ENCODE results near the gene SLC41A2. TPM values are rescaled to one million over a fixed set of nuclear protein-coding genes. Genes with fewer than 3 reads are reported as not detected.
"Not testable (repeated sequence)": the region's sequence is repeated elsewhere in the genome, so short reads cannot be mapped to it uniquely, and the experiment has no call there.

SLC41A2 gene
- total RNA-seq, 2 experiments from 2014 or later = 2.7 to 3.5 TPM

DNA sequence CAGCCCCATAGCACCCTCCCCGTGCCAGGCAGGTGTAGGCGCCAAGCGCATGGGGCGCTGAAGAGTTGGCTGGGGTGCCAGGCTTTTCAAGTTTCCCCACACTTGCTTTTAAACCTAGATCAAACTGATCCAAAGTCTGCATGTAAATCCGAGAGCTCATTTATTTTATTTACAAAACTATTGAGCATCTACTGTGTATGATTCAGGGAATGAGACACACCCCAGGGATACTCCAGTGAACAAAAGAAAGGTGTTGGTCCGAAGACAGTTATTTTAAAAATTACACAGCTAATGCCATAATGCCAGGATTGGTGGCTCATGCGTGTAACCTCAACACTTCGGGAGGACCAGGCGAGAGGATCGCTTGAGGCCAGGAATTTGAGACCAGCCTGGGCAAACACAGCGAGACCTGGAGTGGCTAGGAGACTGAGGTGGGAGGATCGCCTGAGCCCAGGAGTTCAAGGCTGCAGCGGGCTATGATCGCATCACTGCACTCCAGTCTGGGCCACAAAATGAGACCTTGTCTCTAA, 780 bp upstream of the SLC41A2 start:
- Mint-ChIP-seq H3K27me3 (ENCODE audit: low read depth) (peaks cover 18% of the 10 kb centered on the region), H3K4me1 (ENCODE audit: low read depth) (peaks cover 19% of the 10 kb centered on the region)
- CTCF ChIA-PET = interaction anchor here (0.7 to 1.9 kb wide), 11 partner anchors 17 to 577 kb away, joined by 3 to 8 read pairs (median 4); no protein-coding TSS in a partner anchor

DNA sequence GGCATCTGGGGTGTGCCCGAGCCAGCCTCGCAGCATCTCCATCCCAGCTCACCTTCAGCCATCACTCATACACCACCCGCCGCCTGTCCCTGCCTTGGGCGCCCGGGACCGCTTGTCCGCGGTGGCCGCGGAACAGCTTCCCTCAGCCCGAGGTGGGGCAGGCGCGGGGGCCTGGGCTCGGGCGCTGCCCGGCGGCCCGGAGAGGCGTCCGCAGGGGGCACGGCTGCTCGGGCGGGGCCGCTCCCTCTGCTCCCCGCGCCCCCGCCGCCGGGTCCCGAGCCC, 430 bp downstream of the SLC41A2 start:
- no peaks in the 10 kb centered on the region for H3K9me3 Mint-ChIP-seq
- intact Hi-C loops (cut with micrococcal nuclease) = loop anchor here (1.0 to 10.0 kb wide), 3 partner anchors 27 to 743 kb away; partner anchors contain the start of gene TXNRD1
- H3K36me3 Mint-ChIP-seq (ENCODE audit: low read depth) = no peaks in the 10 kb centered on the region
- peaks cover 19% of the 10 kb centered on the region for H3K4me1 Mint-ChIP-seq (ENCODE audit: low read depth)
- H3K4me3 Mint-ChIP-seq = peak overlapping the region; percentile 76
- DNase-seq = peak; percentile 38
- CTCF ChIA-PET = interaction anchor here (0.9 to 1.6 kb wide), 2 partner anchors 117 to 128 kb away, joined by 3 to 4 read pairs; no protein-coding TSS in a partner anchor
- no peak overlapping the region for H3K27ac Mint-ChIP-seq
- H3K27me3 Mint-ChIP-seq (ENCODE audit: low read depth) = peaks cover 13% of the 10 kb centered on the region

More for the DNA sequence above, 780 bp upstream of the SLC41A2 start:
- intact Hi-C loops (cut with micrococcal nuclease) = loop anchor here (1.0 to 10.0 kb wide), 7 partner anchors 27 to 744 kb away; partner anchors contain the start of genes NOPCHAP1, TXNRD1 and WASHC4
- no peak for DNase-seq
- H3K36me3 Mint-ChIP-seq (ENCODE audit: low read depth) = no peaks in the 10 kb centered on the region
- no peaks in the 10 kb centered on the region for H3K9me3 Mint-ChIP-seq
- H3K27ac Mint-ChIP-seq = peak overlapping the region; percentile 72
- peak overlapping the region; percentile 84 for H3K4me3 Mint-ChIP-seq

DNA sequence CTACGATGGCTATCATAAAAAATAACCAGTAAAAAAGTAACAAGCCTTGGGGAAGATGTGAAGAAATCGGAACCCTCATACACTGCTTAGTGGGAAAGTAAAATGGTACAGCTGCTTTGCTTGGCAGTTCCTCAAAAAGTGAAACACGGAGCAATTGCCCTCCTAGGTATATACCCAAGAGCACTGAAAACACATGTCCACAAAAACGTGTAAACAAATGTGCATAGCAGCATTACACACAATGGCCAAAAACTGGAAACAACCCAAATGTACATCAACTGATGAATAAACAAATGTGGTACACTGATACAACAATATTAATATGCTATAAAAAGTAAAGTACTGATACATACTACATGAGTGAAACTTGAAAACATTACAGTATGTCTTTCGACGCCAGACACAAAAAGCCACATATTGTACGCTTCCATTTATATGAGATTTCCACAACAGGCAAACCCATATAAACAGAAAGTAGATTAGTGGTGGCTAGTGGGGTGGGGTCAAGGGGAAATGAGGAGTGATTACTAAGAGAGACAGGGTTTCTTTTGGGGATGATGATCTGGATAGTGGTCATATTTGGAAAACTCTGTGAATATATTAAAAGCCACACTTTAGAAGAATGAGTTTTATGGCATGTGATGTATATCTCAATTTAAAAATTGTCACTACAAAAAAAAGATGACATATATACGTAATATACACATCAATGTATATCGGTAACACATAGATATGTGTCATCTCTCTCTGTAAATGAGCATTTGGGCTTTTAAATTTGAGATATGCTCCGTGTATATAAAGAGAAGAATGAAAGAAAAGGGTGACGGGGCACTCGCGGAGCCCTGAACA, 996 bp downstream of the SLC41A2 start:
- CTCF ChIA-PET = interaction anchor here (0.9 to 1.1 kb wide), 2 partner anchors 80 to 117 kb away, joined by 3 read pairs; no protein-coding TSS in a partner anchor
- H3K9me3 Mint-ChIP-seq = no peaks in the 10 kb centered on the region
- H3K27ac Mint-ChIP-seq = no peak overlapping the region
- no peak for DNase-seq
- H3K4me1 Mint-ChIP-seq (ENCODE audit: low read depth) = peaks cover 19% of the 10 kb centered on the region
- peak overlapping the region; percentile 76 for H3K4me3 Mint-ChIP-seq
- peaks cover 11% of the 10 kb centered on the region for H3K27me3 Mint-ChIP-seq (ENCODE audit: low read depth)
- intact Hi-C loops (cut with micrococcal nuclease) = loop anchor here (1.0 to 10.0 kb wide), 3 partner anchors 27 to 742 kb away; partner anchors contain the start of gene TXNRD1
- H3K36me3 Mint-ChIP-seq (ENCODE audit: low read depth) = no peaks in the 10 kb centered on the region

DNA sequence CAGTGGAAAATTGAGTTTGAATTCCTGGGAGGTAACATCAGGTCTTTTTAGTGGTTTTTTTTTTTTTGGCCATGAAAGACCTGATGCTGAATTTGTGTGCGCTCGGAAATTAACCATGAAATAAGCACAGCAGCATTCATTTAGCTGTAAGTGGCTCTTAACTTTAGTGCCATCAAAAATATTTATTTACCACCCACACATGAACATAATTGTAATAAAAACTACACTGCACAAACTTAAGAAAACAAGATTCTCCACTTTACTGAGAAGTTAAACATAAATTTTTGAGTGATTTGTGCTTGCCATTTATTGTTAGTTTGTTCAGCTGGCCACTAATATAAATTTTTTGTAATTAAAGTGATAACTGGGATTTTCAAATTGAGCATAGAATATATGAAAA, 2.4 kb downstream of the SLC41A2 start:
- H3K36me3 Mint-ChIP-seq (ENCODE audit: low read depth) = no peaks in the 10 kb centered on the region
- no peak overlapping the region for H3K27ac Mint-ChIP-seq
- CTCF ChIA-PET = interaction anchor here (1.1 kb wide), 1 partner anchor 82 kb away, joined by 3 read pairs; no protein-coding TSS in a partner anchor
- DNase-seq = no peak
- peaks cover 7% of the 10 kb centered on the region for H3K27me3 Mint-ChIP-seq (ENCODE audit: low read depth)
- no peaks in the 10 kb centered on the region for H3K9me3 Mint-ChIP-seq
- intact Hi-C loops (cut with micrococcal nuclease) = loop anchor here (10.0 kb wide), 1 partner anchor 741 kb away; the partner anchor contains the start of gene TXNRD1
- H3K4me3 Mint-ChIP-seq = no peak overlapping the region
- H3K4me1 Mint-ChIP-seq (ENCODE audit: low read depth) = peaks cover 19% of the 10 kb centered on the region

DNA sequence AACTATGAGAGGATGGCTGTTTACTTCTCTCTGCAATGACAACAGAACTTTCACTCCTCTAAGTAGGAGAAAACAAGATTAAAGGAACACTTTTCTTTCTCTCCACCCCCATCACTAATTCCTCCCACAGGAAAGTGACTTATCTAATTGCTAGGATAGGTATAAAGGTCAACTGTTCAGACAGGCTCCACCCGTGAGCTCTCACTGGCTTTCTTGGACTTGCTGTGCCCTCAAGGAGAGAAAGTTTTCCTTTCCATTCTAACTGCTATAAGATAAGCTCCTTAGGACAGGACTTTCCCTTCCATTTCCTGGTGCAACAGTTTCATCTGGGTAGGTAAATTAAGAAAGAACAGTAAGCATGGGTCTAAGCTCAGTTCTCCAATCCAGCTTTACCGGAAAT, 4.8 kb downstream of the SLC41A2 start:
- H3K9me3 Mint-ChIP-seq = no peaks in the 10 kb centered on the region
- H3K27ac Mint-ChIP-seq = no peak overlapping the region
- intact Hi-C loops (cut with micrococcal nuclease) = loop anchor here (10.0 kb wide), 1 partner anchor 739 kb away; the partner anchor contains the start of gene TXNRD1
- CTCF ChIA-PET = interaction anchor here (1.7 kb wide), 1 partner anchor 98 kb away, joined by 3 read pairs; no protein-coding TSS in a partner anchor
- H3K4me1 Mint-ChIP-seq (ENCODE audit: low read depth) = peaks cover 3% of the 10 kb centered on the region
- H3K4me3 Mint-ChIP-seq = no peak overlapping the region
- DNase-seq = no peak
- no peaks in the 10 kb centered on the region for H3K36me3 Mint-ChIP-seq (ENCODE audit: low read depth)
- peaks cover 7% of the 10 kb centered on the region for H3K27me3 Mint-ChIP-seq (ENCODE audit: low read depth)

DNA sequence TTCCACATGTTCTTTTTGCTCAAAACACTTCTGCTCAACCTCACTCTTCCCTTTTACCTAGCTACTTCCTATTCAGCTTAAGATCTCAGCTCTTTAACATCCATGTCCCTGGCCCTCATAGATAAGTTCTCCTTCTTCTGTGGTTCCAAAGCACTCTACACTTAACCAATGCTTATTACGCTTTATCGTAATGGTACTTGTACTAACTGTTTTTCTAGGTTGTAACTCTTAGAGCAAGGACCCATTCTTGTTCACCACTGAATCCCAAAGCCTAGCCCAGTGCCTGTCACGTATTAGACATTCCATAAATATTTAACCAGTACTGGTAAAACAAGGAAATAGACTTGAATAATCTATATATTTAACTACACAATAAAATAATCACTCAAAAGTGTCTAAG, 5.3 kb downstream of the SLC41A2 start:
- H3K27me3 Mint-ChIP-seq (ENCODE audit: low read depth) = peaks cover 7% of the 10 kb centered on the region
- H3K36me3 Mint-ChIP-seq (ENCODE audit: low read depth) = no peaks in the 10 kb centered on the region
- intact Hi-C loops (cut with micrococcal nuclease) = loop anchor here (10.0 kb wide), 1 partner anchor 738 kb away; the partner anchor contains the start of gene TXNRD1
- no peak overlapping the region for H3K27ac Mint-ChIP-seq
- no peaks in the 10 kb centered on the region for H3K9me3 Mint-ChIP-seq
- H3K4me1 Mint-ChIP-seq (ENCODE audit: low read depth) = peaks cover 3% of the 10 kb centered on the region
- CTCF ChIA-PET = no interaction called here
- DNase-seq = no peak
- H3K4me3 Mint-ChIP-seq = no peak overlapping the region

DNA sequence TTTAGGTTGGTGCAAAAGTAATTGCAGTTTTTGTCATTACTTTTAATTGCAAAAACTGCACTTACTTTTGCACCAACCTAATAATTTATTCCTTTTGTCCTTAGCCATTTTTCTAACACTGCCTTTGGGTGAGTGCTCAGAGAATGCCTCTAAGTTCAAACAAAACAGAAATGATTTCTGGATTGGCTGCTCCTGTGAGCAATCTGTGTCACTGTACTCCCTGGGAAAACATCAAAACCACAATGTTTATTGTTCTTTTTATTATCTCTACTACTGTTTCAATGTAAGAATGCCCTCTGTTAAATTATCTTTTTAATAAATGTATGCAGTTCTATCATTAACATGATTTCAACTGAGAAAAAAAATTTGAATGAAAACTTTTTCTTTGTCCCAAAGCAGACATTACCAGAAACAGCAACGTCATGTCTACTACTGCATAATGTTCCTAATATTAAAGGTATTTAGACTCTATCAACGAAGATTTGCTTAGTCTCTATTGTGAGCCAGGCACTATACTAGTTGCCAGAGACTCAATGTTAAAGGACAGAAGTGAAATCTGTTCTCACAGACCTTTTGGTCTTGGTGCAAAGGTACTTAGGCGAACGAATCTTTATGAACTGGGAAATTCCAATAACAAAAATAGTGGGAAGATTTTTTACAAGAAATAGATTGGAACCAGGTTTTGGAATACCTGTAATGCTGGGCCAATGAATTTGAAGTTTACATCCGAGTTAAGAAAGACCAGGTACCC, 6.2 kb downstream of the SLC41A2 start:
- H3K36me3 Mint-ChIP-seq (ENCODE audit: low read depth) = no peaks in the 10 kb centered on the region
- H3K4me3 Mint-ChIP-seq = no peak overlapping the region
- H3K27me3 Mint-ChIP-seq (ENCODE audit: low read depth) = peaks cover 3% of the 10 kb centered on the region
- intact Hi-C loops (cut with micrococcal nuclease) = loop anchor here (10.0 kb wide), 1 partner anchor 737 kb away; the partner anchor contains the start of gene TXNRD1
- H3K27ac Mint-ChIP-seq = no peak overlapping the region
- CTCF ChIA-PET = no interaction called here
- no peaks in the 10 kb centered on the region for H3K9me3 Mint-ChIP-seq
- no peaks in the 10 kb centered on the region for H3K4me1 Mint-ChIP-seq (ENCODE audit: low read depth)
- DNase-seq = no peak

DNA sequence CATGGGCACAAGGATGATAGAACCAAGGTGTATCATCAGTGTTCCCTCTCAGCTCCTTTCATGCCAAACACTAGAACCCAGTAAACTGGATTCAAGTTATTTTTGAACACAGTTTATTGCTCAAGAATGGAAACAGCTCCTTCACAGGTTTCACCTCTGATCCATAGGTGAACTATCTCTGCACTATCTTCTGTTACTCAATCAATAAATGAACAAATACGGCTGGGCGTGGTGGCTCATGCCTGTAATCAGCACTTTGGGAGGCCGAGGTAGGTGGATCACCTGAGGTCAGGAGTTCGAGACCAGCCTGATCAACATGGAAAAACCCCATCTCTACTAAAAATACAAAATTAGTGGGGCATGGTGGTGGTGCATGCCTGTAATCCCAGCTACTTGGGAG, 9.4 kb downstream of the SLC41A2 start:
- DNase-seq; intact Hi-C loops (cut with micrococcal nuclease); H3K36me3 Mint-ChIP-seq (ENCODE audit: low read depth); H3K4me3 Mint-ChIP-seq; H3K27ac Mint-ChIP-seq; H3K4me1 Mint-ChIP-seq (ENCODE audit: low read depth); CTCF ChIA-PET; H3K9me3 Mint-ChIP-seq; H3K27me3 Mint-ChIP-seq (ENCODE audit: low read depth): not testable (repeated sequence)

DNA sequence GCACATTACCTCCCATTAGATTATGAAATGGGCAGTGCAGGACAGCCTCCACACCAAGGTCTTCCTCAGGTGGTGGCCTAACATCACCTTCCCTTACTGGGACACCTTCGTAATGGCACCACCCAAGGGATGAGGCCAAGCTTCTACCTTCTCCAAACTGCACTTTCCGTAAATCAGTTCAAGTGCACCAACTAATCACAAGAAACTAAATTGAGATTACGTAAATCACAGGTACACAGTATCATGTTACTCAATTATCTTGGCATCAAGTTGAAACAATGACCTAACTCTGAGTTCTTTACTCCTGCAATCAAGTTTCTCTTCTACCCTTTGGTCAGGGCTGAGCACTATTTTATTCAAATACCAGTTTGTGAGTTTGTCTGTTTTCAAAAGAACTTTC, 13.8 kb downstream of the SLC41A2 start:
- Mint-ChIP-seq H3K36me3 (ENCODE audit: low read depth) (no peaks in the 10 kb centered on the region), H3K27ac (no peak overlapping the region), H3K4me3 (no peak overlapping the region), H3K27me3 (ENCODE audit: low read depth) (no peaks in the 10 kb centered on the region), H3K9me3 (peaks cover 7% of the 10 kb centered on the region), H3K4me1 (ENCODE audit: low read depth) (no peaks in the 10 kb centered on the region)
- CTCF ChIA-PET = interaction anchor here (0.6 kb wide), 1 partner anchor 109 kb away, joined by 4 read pairs; no protein-coding TSS in a partner anchor
- intact Hi-C loops (cut with micrococcal nuclease) = no loop called here
- no peak for DNase-seq

DNA sequence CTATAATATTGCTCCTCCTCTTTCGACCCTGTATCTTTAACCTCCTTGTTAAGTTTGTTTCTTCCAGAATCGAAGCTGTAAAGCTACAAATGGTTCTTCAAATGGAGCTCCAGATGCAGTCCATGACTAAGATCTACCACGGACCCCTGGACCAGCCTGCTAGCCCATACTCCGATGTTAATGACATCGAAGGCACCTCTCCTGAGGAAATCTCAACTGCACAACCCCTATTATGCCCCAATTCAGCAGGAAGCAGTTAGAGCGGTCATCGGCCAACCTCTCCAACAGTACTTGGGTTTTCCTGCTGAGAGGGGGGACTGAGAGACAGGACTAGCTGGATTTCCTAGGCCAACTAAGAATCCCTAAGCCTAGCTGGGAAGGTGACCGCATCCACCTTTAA, 14.7 kb downstream of the SLC41A2 start:
- H3K27me3 Mint-ChIP-seq (ENCODE audit: low read depth); H3K9me3 Mint-ChIP-seq; H3K4me1 Mint-ChIP-seq (ENCODE audit: low read depth); H3K27ac Mint-ChIP-seq; H3K4me3 Mint-ChIP-seq; intact Hi-C loops (cut with micrococcal nuclease); CTCF ChIA-PET; H3K36me3 Mint-ChIP-seq (ENCODE audit: low read depth): not testable (repeated sequence)
- DNase-seq = peak; percentile 16

DNA sequence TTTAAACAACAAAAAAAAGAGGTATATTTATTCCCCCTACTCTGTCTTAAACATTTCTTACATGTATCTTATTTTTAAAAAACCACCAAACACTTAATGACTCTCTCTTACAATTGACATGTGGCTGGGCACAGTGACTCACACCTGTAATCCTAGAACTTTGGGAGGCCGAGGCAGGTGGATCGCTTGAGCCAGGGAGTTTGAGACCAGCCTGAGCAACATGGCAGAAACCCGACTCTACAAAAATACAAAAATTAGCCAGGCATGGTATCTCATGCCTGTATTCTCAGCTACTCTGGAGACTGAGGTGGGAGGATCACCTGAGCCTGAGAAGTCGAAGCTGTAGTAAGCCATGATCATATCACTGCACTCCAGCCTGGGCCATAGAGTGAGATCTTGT, 16.0 kb downstream of the SLC41A2 start:
- no peaks in the 10 kb centered on the region for H3K4me1 Mint-ChIP-seq (ENCODE audit: low read depth)
- H3K36me3 Mint-ChIP-seq (ENCODE audit: low read depth) = no peaks in the 10 kb centered on the region
- no peak for DNase-seq
- H3K27ac Mint-ChIP-seq = no peak overlapping the region
- peaks cover 7% of the 10 kb centered on the region for H3K9me3 Mint-ChIP-seq
- no peaks in the 10 kb centered on the region for H3K27me3 Mint-ChIP-seq (ENCODE audit: low read depth)
- CTCF ChIA-PET = interaction anchor here (0.6 to 0.8 kb wide), 2 partner anchors 11 to 125 kb away, joined by 4 to 5 read pairs; no protein-coding TSS in a partner anchor
- intact Hi-C loops (cut with micrococcal nuclease) = no loop called here
- H3K4me3 Mint-ChIP-seq = no peak overlapping the region

DNA sequence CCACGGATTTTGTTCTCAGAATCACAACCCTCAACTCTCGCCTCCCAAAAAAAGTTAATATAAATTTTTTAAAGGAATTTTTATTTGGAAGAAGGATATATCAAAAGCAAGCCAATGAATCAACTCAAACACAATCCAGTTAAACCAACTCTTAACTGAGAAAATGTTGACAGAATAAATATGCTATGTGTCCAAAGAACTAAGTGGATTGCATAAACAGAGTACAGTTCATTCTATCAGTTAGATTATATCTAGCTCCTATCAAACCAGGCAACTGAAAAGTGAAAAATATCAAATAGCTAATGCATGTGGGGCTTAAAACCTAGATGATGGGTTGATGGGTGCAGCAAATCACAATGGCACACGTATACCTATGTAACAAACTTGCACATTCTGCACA, 16.6 kb downstream of the SLC41A2 start:
- no peak overlapping the region for H3K4me3 Mint-ChIP-seq
- no peaks in the 10 kb centered on the region for H3K27me3 Mint-ChIP-seq (ENCODE audit: low read depth)
- H3K36me3 Mint-ChIP-seq (ENCODE audit: low read depth) = no peaks in the 10 kb centered on the region
- intact Hi-C loops (cut with micrococcal nuclease) = no loop called here
- no peak for DNase-seq
- H3K4me1 Mint-ChIP-seq (ENCODE audit: low read depth) = no peaks in the 10 kb centered on the region
- H3K27ac Mint-ChIP-seq = no peak overlapping the region
- H3K9me3 Mint-ChIP-seq = peaks cover 7% of the 10 kb centered on the region
- CTCF ChIA-PET = interaction anchor here (0.6 kb wide), 1 partner anchor 726 kb away, joined by 4 read pairs; the partner anchor contains the start of gene TXNRD1
